Gastrocnemius medialis (tissue), 4 donors: Measurements from ENCODE around the gene TRIM46. TPM values are rescaled to one million over a fixed set of nuclear protein-coding genes. Genes with fewer than 3 reads are reported as not detected.

Experiments
- ATAC-seq, 2 donors: fragments of 150-250 bp; one replicate each; pipeline ENCODE4 v1.9.1; 2016
- DNase-seq, 2 donors: peaks; one replicate each; pipeline ENCODE4 v3.0.0-alpha.2; 2019
- H3K27ac ChIP-seq, 4 donors: fragments of 200-600 bp; sonication (generic); 1 replicate in 1 of 4; 2 replicates in 3 of 4; pipeline ENCODE4 v1.5.1; 2016 to 2018; ENCODE audit warnings: mild to moderate bottlenecking in 2 of 4, moderate library complexity in 1 of 4
- H3K27me3 ChIP-seq, 3 donors: fragments of 200-600 bp; sonication (generic) in 2 of 3; 1 replicate in 1 of 3; 2 replicates in 2 of 3; pipeline versions ENCODE4 v1.5.1 to v1.6.0; 2016 to 2019; ENCODE audit warnings: mild to moderate bottlenecking in 1 of 3, moderate library complexity in 1 of 3
- H3K36me3 ChIP-seq, 2 donors: fragments of 200-600 bp; sonication (generic) in 1 of 2; one replicate each; pipeline ENCODE4 v1.5.1; 2017 to 2018
- H3K4me1 ChIP-seq, 2 donors: fragments of 200-600 bp; sonication (generic) in 1 of 2; one replicate each; pipeline ENCODE4 v1.5.1; 2016 to 2017; ENCODE audit warnings: mild to moderate bottlenecking in 2 of 2
- H3K4me3 ChIP-seq, 4 donors: fragments of 200-600 bp; sonication (generic) in 3 of 4; 1 replicate in 1 of 4; 2 replicates in 3 of 4; pipeline ENCODE4 v1.5.1; 2016 to 2019; ENCODE audit warnings: mild to moderate bottlenecking in 2 of 4
- H3K9me3 ChIP-seq, 3 donors: fragments of 200-600 bp; sonication (generic) in 2 of 3; 1 replicate in 1 of 3; 2 replicates in 2 of 3; pipeline ENCODE4 v1.5.1; 2016 to 2019
- POLR2A ChIP-seq, 2 donors: fragments of 450-650 bp; IDR thresholded peaks; one replicate each; pipeline ENCODE4 v1.6.1; 2017; ENCODE audit warnings: antibody characterized with exemption in 2 of 2, mild to moderate bottlenecking in 2 of 2, moderate library complexity in 2 of 2
- in situ Hi-C, 4 donors: fragments of 200-750 bp; cut with MboI; loops; one replicate each; pipeline versions ENCODE4 v1.15.0 to v1.8.0; 2017; ENCODE audit warnings: low sequenced_read_pairs in 4 of 4
- intact Hi-C: fragments of 100-400 bp; cut with DNase I; formaldehyde crosslinking; loops from one replicate; pipeline ENCODE4 v1.15.1; 2023; ENCODE audit warnings: low total_unique reads
- total RNA-seq, 4 donors: library from RNA; depleted of rRNA; stranded (reverse); fragments of >200 nt; gene quantifications; one replicate each; pipeline versions ENCODE4 v1.1.0 to v1.2.3, GENCODE V29; 2016
- TF ChIP-seq, protein P1 (sequence below), 5 experiments: fragments of 450-650 bp in 3 of 5; fragments of 200-600 bp in 2 of 5; sonication (generic) in 2 of 5; IDR thresholded peaks in 4 of 5; conservative IDR thresholded peaks in 1 of 5; 1 replicate in 4 of 5; 2 replicates in 1 of 5; pipeline ENCODE4 v1.5.1; 2016 to 2019; ENCODE audit warnings: antibody characterized with exemption in 5 of 5, mild to moderate bottlenecking in 3 of 5, moderate library complexity in 3 of 5

TRIM46 gene, protein sequence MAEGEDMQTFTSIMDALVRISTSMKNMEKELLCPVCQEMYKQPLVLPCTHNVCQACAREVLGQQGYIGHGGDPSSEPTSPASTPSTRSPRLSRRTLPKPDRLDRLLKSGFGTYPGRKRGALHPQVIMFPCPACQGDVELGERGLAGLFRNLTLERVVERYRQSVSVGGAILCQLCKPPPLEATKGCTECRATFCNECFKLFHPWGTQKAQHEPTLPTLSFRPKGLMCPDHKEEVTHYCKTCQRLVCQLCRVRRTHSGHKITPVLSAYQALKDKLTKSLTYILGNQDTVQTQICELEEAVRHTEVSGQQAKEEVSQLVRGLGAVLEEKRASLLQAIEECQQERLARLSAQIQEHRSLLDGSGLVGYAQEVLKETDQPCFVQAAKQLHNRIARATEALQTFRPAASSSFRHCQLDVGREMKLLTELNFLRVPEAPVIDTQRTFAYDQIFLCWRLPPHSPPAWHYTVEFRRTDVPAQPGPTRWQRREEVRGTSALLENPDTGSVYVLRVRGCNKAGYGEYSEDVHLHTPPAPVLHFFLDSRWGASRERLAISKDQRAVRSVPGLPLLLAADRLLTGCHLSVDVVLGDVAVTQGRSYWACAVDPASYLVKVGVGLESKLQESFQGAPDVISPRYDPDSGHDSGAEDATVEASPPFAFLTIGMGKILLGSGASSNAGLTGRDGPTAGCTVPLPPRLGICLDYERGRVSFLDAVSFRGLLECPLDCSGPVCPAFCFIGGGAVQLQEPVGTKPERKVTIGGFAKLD
- not detected for total RNA-seq

DNA sequence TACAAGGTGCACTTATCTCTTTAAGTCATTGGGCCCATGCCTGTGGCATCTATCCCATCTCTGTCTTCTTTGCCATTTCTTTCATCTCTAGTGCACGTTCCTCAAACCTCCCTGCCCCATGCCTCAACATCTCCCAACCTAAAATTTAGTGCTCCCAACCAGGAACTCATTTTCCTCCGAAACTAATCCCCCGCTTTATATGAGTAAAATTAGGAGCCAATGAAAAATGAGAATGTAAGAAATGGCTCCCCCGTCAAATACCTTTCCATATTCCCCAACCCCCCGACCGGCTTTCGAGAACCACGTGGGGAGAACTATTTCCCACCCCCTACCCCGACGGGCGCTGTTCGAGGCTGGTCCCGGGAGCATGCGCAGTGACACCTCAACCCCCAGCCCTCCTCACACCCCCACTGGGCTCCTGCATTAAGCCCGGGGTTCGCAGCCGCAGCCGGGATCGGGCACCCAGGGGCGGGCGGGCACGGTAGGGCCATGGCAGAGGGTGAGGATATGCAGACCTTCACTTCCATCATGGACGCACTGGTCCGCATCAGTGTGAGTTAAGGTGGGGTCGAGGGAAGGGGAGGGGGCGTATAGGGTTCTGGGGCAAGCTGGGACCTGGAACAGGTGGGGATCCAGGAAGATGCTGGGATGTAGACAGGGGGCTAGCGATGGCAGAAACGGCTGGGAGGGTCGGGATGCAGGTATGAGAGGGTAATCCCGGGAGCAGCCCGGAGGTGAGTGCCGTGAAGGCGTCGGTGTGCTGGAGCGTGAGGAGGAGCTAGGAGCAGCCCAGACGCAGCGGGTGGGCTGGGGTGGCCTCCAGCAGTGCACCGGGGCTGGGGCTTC, at the start of gene TRIM46:
Gene TRIM46 (plus strand): TSS at position 372 of the 846 bp plus-strand sequence. CDS start 118 bp downstream, at position 490.
- no peak for DNase-seq
- TF ChIP-seq POLR2A (IDR thresholded peaks at IDR 0.05): no peak
- Histone ChIP-seq H3K4me3 (peak within 1 kb of the TSS; percentile 82 to 99 (median 91)), H3K36me3 (peaks cover 0 to 21% of the 10 kb centered on the region in 2 donors), H3K4me1 (peaks cover 14% of the 10 kb centered on the region in 2 donors), H3K27ac (peak within 1 kb of the TSS; percentile 91 to 97 (median 96)), H3K9me3 (no peaks in the 10 kb centered on the region), H3K27me3 (peaks cover 15 to 21% (median 18%) of the 10 kb centered on the region in 3 donors)
- in situ Hi-C loops (no loop called here), intact Hi-C loops (loop anchor here (2.0 to 5.0 kb wide), 3 partner anchors 19 to 54 kb away; partner anchors contain the start of gene SLC50A1)
- ATAC-seq: no peak

DNA sequence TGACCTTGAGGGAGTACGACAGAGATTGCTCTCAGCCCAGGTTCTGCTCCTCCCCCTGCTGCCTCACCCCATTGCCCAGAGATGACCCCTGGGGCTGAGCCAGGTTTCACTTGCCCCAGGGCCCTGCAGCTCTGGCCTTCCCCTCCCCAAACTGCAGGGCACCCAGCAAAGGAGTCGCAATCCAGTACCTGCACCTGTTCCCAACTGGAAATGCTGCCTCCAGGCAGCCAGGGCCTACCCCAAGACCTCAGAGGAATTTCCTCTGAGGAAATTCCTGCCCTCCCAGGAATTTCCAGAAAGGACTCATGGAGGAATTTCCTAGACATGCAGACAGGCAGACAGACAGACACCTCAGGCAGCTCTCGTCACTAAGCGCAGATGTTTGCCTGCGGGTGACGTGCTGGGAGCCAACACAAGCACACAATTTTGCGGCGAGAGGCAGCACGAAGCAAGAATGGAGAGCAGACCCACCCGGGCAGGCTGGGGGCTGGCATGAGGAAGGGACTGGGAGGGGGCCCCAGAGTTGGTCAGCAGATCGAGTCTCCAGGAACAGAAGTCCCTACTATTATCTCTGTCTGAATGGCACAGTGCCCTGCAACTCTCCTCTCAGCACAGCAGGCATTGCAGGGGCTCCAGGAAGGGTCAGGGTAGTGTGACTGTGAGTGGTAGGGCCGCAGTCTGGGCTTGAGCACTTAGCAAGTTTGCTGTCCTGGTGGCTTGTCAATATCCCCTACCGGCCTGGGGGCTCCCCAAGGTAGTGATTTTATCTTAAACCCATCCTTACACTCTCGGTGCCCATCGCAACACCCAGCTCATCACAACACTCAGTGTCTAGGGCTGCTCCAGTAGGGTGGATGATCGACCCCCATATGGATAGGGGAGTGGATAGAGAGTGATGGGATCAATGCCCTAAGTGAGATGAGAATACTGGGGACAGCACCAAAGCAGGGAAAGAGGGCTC, 48.9 kb upstream of the TRIM46 start:
- TF ChIP-seq, protein P1, sequence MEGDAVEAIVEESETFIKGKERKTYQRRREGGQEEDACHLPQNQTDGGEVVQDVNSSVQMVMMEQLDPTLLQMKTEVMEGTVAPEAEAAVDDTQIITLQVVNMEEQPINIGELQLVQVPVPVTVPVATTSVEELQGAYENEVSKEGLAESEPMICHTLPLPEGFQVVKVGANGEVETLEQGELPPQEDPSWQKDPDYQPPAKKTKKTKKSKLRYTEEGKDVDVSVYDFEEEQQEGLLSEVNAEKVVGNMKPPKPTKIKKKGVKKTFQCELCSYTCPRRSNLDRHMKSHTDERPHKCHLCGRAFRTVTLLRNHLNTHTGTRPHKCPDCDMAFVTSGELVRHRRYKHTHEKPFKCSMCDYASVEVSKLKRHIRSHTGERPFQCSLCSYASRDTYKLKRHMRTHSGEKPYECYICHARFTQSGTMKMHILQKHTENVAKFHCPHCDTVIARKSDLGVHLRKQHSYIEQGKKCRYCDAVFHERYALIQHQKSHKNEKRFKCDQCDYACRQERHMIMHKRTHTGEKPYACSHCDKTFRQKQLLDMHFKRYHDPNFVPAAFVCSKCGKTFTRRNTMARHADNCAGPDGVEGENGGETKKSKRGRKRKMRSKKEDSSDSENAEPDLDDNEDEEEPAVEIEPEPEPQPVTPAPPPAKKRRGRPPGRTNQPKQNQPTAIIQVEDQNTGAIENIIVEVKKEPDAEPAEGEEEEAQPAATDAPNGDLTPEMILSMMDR (IDR thresholded peaks at IDR 0.05 in 4 of 5, conservative IDR thresholded peaks at IDR 0.05 in 1 of 5): no peak
- TF ChIP-seq POLR2A (IDR thresholded peaks at IDR 0.05): no peak
- no peaks in the 10 kb centered on the region for H3K9me3 ChIP-seq
- peaks cover 11 to 37% (median 31%) of the 10 kb centered on the region in 3 donors for H3K27me3 ChIP-seq
- ATAC-seq (no peak), DNase-seq (no peak)
- in situ Hi-C loops: no loop called here
- H3K27ac ChIP-seq: no peak overlapping the region
- no peaks in the 10 kb centered on the region for H3K36me3 ChIP-seq
- intact Hi-C loops: no loop called here
- no peak overlapping the region for H3K4me3 ChIP-seq
- peaks cover 0 to 30% of the 10 kb centered on the region in 2 donors for H3K4me1 ChIP-seq

DNA sequence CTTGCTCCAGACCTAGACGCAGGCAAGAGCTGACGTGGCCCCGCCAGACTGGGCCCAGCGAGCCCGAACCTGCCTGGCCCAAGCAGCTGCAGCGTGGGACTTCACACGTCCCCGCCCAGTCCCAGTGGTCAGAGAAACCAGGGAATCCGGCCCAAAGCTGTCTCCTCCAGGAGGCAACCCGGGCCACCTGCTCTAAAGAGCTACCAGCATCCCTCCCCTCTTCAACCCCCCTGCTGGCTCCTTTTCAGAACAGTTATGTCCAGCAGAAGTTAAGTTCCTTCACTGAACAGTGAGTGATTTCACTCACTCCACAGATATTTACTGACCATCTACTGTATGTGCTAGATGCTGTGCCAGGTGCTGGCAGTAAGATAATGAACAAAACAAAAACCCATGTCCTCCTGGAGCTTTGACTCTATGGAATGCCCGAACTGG, 48.1 kb upstream of the TRIM46 start:
- no peak for TF ChIP-seq POLR2A (IDR thresholded peaks at IDR 0.05)
- TF ChIP-seq, protein P1 (IDR thresholded peaks at IDR 0.05 in 4 of 5, conservative IDR thresholded peaks at IDR 0.05 in 1 of 5): no peak
- intact Hi-C loops (no loop called here), in situ Hi-C loops (no loop called here)
- ATAC-seq (no peak), DNase-seq (no peak)
- peak overlapping the region in 3 of 4 donors; percentile 80 to 100 (median 81) for H3K27ac ChIP-seq
- no peaks in the 10 kb centered on the region for H3K9me3 ChIP-seq
- H3K4me1 ChIP-seq: peaks cover 1 to 36% of the 10 kb centered on the region in 2 donors
- peaks cover 14 to 43% (median 34%) of the 10 kb centered on the region in 3 donors for H3K27me3 ChIP-seq
- no peaks in the 10 kb centered on the region for H3K36me3 ChIP-seq
- H3K4me3 ChIP-seq: peak overlapping the region in 1 of 4 donors; percentile 88

GRCh38 chr1:155125946-155126555, 47.6 kb upstream of the TRIM46 start:
- DNase-seq (peak in 1 of 2 donors; percentile 15), ATAC-seq (no peak)
- peak overlapping the region; percentile 80 to 100 (median 88) for H3K27ac ChIP-seq
- TF ChIP-seq, protein P1 (IDR thresholded peaks at IDR 0.05 in 4 of 5, conservative IDR thresholded peaks at IDR 0.05 in 1 of 5): no peak
- no peak for TF ChIP-seq POLR2A (IDR thresholded peaks at IDR 0.05)
- no peaks in the 10 kb centered on the region for H3K36me3 ChIP-seq
- H3K27me3 ChIP-seq: peaks cover 14 to 43% (median 34%) of the 10 kb centered on the region in 3 donors
- H3K9me3 ChIP-seq: no peaks in the 10 kb centered on the region
- peak overlapping the region; percentile 64 to 88 (median 74) for H3K4me3 ChIP-seq
- in situ Hi-C loops (no loop called here), intact Hi-C loops (no loop called here)
- peaks cover 7 to 40% of the 10 kb centered on the region in 2 donors for H3K4me1 ChIP-seq
